HepG2 (cell line): ENCODE results near the gene MVP. TPM values are rescaled to one million over a fixed set of nuclear protein-coding genes. Genes with fewer than 3 reads are reported as not detected.
A peak's percentile ranks its signal among the peaks of the same experiment; 100 is the strongest.

Experiments used
- ARNTL ChIP-seq: sonication (generic); formaldehyde crosslinking; IDR thresholded peaks from 2 replicates; pipeline ENCODE4 v1.4.0; 2020; ENCODE audit warnings: mild to moderate bottlenecking, missing genetic modification reagents
- BRCA1 ChIP-seq: sonication (generic); formaldehyde crosslinking; IDR thresholded peaks from 2 replicates; pipeline ENCODE4 v1.4.0; 2020; ENCODE audit warnings: missing genetic modification reagents
- FOXO1 ChIP-seq: sonication (generic); formaldehyde crosslinking; IDR thresholded peaks from 2 replicates; pipeline ENCODE4 v1.4.0; 2020; ENCODE audit warnings: missing genetic modification reagents
- HCFC1 ChIP-seq: fragments of 150-350 bp; IDR thresholded peaks from 2 replicates; pipeline ENCODE4 v1.6.1; 2014; ENCODE audit warnings: low read depth, low read length
- HDAC6 ChIP-seq: fragments of 200-600 bp; sonication (generic); IDR thresholded peaks from 2 replicates; pipeline ENCODE4 v1.7.0; 2017; ENCODE audit warnings: mild to moderate bottlenecking, antibody characterized with exemption, low read length, low read depth
- KDM3A ChIP-seq: IDR thresholded peaks from 2 replicates; pipeline ENCODE4 v1.6.1; 2018; ENCODE audit warnings: low read depth, missing compliant biosample characterization
- KDM6A ChIP-seq: IDR thresholded peaks from 2 replicates; pipeline ENCODE4 v1.6.1; 2016; ENCODE audit warnings: low read depth
- KLF11 ChIP-seq: IDR thresholded peaks from 2 replicates; pipeline ENCODE4 v1.6.1; 2016; ENCODE audit warnings: missing compliant biosample characterization
- MAF1 ChIP-seq: sonication (generic); formaldehyde crosslinking; IDR thresholded peaks from 2 replicates; pipeline ENCODE4 v1.5.0; 2020; ENCODE audit warnings: missing genetic modification reagents, borderline replicate concordance
- MAFG ChIP-seq: sonication (generic); formaldehyde crosslinking; IDR thresholded peaks from 2 replicates; pipeline ENCODE4 v1.5.1; 2020; ENCODE audit warnings: mild to moderate bottlenecking, missing genetic modification reagents
- MYC ChIP-seq: sonication (generic); formaldehyde crosslinking; IDR thresholded peaks from 2 replicates; pipeline ENCODE4 v1.9.0; 2021; ENCODE audit warnings: missing genetic modification reagents, borderline replicate concordance
- NFIB ChIP-seq: sonication (generic); formaldehyde crosslinking; IDR thresholded peaks from 2 replicates; pipeline ENCODE4 v1.9.0; 2021; ENCODE audit warnings: missing genetic modification reagents, mild to moderate bottlenecking, borderline replicate concordance
- NR2F1 ChIP-seq, 2 experiments: fragments of 450-650 bp in 1 of 2; formaldehyde crosslinking in 1 of 2; IDR thresholded peaks; 2 replicates each; pipeline versions ENCODE4 v1.5.0 to v1.6.1; 2016 to 2020; ENCODE audit warnings: mild to moderate bottlenecking in 1 of 2, missing compliant biosample characterization in 1 of 2, missing genetic modification reagents in 1 of 2, moderate library complexity in 1 of 2
- PAWR ChIP-seq: sonication (generic); formaldehyde crosslinking; IDR thresholded peaks from 2 replicates; pipeline ENCODE4 v1.4.0; 2020; ENCODE audit warnings: missing genetic modification reagents, mild to moderate bottlenecking, borderline replicate concordance
- RAD21 ChIP-seq: fragments of 450-650 bp; formaldehyde crosslinking; IDR thresholded peaks from 2 replicates; pipeline ENCODE4 v1.5.0; 2020; ENCODE audit warnings: mild to moderate bottlenecking
- SMARCC2 ChIP-seq: fragments of 450-650 bp; IDR thresholded peaks from 2 replicates; pipeline ENCODE4 v1.6.1; 2017; ENCODE audit warnings: antibody characterized with exemption, mild to moderate bottlenecking
- TCF7L2 ChIP-seq: IDR thresholded peaks from 2 replicates; pipeline ENCODE4 v1.6.1; 2011; ENCODE audit warnings: mild to moderate bottlenecking, low read depth, low read length, moderate library complexity
- TEAD2 ChIP-seq: sonication (generic); formaldehyde crosslinking; IDR thresholded peaks from 2 replicates; pipeline ENCODE4 v1.9.0; 2021; ENCODE audit warnings: missing genetic modification reagents
- TFE3 ChIP-seq: IDR thresholded peaks from 2 replicates; pipeline ENCODE4 v1.6.1; 2016
- ZBTB25 ChIP-seq: IDR thresholded peaks from 2 replicates; pipeline ENCODE4 v1.6.1; 2018; ENCODE audit warnings: missing genetic modification reagents
- ZNF121 ChIP-seq: sonication (generic); formaldehyde crosslinking; IDR thresholded peaks from 2 replicates; pipeline ENCODE4 v1.5.0; 2020; ENCODE audit warnings: mild to moderate bottlenecking, missing genetic modification reagents
- ZNF24 ChIP-seq: fragments of 450-650 bp; IDR thresholded peaks from 2 replicates; pipeline ENCODE4 v1.6.1; 2017; ENCODE audit warnings: antibody characterized with exemption, mild to moderate bottlenecking
- ZNF382 ChIP-seq: sonication (generic); formaldehyde crosslinking; IDR thresholded peaks from 2 replicates; pipeline ENCODE4 v1.5.0; 2020; ENCODE audit warnings: missing genetic modification reagents, mild to moderate bottlenecking, borderline replicate concordance
- ZNF552 ChIP-seq: sonication (generic); formaldehyde crosslinking; IDR thresholded peaks from 2 replicates; pipeline ENCODE4 v1.9.0; 2022; ENCODE audit warnings: missing genetic modification reagents, mild to moderate bottlenecking, borderline replicate concordance
- ZNF614 ChIP-seq: IDR thresholded peaks from 2 replicates; pipeline ENCODE4 v1.6.1; 2018; ENCODE audit warnings: missing biosample characterization, missing genetic modification reagents, inconsistent platforms, borderline replicate concordance
- ZNF775 ChIP-seq: sonication (generic); formaldehyde crosslinking; IDR thresholded peaks from 2 replicates; pipeline ENCODE4 v1.4.0; 2020; ENCODE audit warnings: missing genetic modification reagents, mild to moderate bottlenecking, moderate library complexity, borderline replicate concordance
- ZNF782 ChIP-seq: sonication (generic); formaldehyde crosslinking; IDR thresholded peaks from 2 replicates; pipeline ENCODE4 v1.4.0; 2020; ENCODE audit warnings: missing genetic modification reagents, mild to moderate bottlenecking, borderline replicate concordance
- ZSCAN22 ChIP-seq: sonication (generic); formaldehyde crosslinking; IDR thresholded peaks from 2 replicates; pipeline ENCODE4 v1.4.0; 2020; ENCODE audit warnings: mild to moderate bottlenecking, missing genetic modification reagents
- polyA plus RNA-seq, 8 experiments: library from polyadenylated mRNA; depleted of rRNA in 3 of 8; stranded (reverse) in 7 of 8; unstranded in 1 of 8; fragments of >200 nt; fragmentation: Illumina TruSeq in 4 of 8; extraction: Trizol in 4 of 8; gene quantifications; 2 replicates each; pipeline versions ENCODE4 v1.2.1 to v1.2.3, GENCODE V29; 2011 to 2016; ENCODE audit warnings: low read depth in 4 of 8, missing spikeins in 1 of 8, mixed read lengths in 1 of 8; ENCODE audit not compliant: insufficient read depth in 1 of 8
- total RNA-seq, 5 experiments: library from RNA; depleted of rRNA; stranded (reverse); fragments of >200 nt; fragmentation: Illumina TruSeq; extraction: Trizol; gene quantifications; 2 replicates each; pipeline ENCODE4 v1.2.3, GENCODE V29; 2016; ENCODE audit warnings: low read depth in 1 of 5
- TF ChIP-seq, protein P1 (sequence below): sonication (generic); formaldehyde crosslinking; IDR thresholded peaks from 2 replicates; pipeline ENCODE4 v1.8.1; 2023; ENCODE audit warnings: mild to moderate bottlenecking, missing genetic modification reagents, borderline replicate concordance
- TF ChIP-seq, protein P2 (sequence below): IDR thresholded peaks from 2 replicates; pipeline ENCODE4 v1.6.1; 2016; ENCODE audit warnings: low read depth, borderline replicate concordance

Gene MVP
- total and polyA plus RNA-seq, 2 of the 13 experiments (the other 11 are each of a cell fraction or from before 2014, with no cell fraction given): 22.9 to 43.5 TPM

DNA sequence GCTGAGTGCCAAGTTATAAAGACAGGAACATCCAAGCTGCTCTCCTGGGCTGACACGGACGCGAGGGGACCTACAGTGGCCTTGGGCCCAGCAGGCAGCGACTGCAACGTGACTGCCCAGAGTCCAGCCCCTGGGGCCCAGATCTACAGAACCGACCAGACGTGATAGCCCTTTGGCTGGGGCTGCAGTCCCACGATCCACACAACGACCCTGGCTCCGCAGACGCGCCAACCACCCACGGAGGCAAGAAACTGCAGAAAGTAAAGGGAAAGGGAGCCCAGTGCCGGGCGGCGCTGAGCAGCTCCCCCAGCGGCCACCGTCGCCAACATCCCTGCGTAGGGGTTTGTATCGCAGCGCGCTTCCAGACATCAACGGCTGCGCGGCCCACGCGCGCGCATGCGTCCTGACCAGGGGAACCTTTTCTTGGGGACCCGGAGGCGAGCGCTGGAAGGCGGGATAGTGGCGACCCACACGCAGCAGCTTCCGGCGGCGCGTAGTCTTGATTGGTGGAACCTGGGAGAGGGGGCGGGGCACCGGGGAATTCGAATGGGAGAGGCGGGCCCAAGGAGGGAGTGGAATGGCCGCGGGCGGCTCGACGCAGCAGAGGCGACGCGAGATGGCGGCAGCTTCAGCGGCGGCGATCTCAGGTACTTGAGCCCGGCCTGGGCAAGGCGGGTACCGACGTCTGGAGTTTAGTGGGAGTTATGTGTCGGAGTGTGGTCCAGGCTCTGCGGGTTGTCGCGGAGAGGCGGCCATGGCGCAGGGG, 29.9 kb upstream of the MVP start, which contains the start of gene KIF22 (continued):
- TF ChIP-seq ZNF382 (CRISPR knock-in tag): no peak
- no peak; the same call in 1 of the 2 replicates for TF ChIP-seq BRCA1 (CRISPR knock-in tag)
- TF ChIP-seq, protein P1, sequence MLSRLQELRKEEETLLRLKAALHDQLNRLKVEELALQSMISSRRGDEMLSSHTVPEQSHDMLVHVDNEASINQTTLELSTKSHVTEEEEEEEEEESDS (CRISPR knock-in tag): no peak
- no peak for TF ChIP-seq ZNF24
- TF ChIP-seq ZNF552 (CRISPR knock-in tag): peak; percentile 27; the same call in 1 of the 2 replicates
- no peak for TF ChIP-seq NFIB
- TF ChIP-seq KDM6A (CRISPR knock-in tag): no peak
- TF ChIP-seq ARNTL (CRISPR knock-in tag): peak; percentile 82
- peak; percentile 93 for TF ChIP-seq RAD21 (CRISPR knock-in tag)
- TF ChIP-seq ZBTB25 (CRISPR knock-in tag): peak; percentile 78
- TF ChIP-seq TEAD2 (CRISPR knock-in tag): no peak
- no peak; the same call in 1 of the 2 replicates for TF ChIP-seq ZNF775 (CRISPR knock-in tag)
- no peak for TF ChIP-seq SMARCC2
- peak; percentile 70 for TF ChIP-seq HCFC1
- TF ChIP-seq ZSCAN22: no peak
- TF ChIP-seq KDM3A (CRISPR knock-in tag): peak; percentile 70; the same call in 1 of the 2 replicates
- TF ChIP-seq TCF7L2: no peak
- TF ChIP-seq ZNF121: peak; percentile 67; the same call in 1 of the 2 replicates
- TF ChIP-seq KLF11: no peak; the same call in 1 of the 2 replicates
- no peak for TF ChIP-seq MAFG (CRISPR knock-in tag)
- TF ChIP-seq ZNF614 (CRISPR knock-in tag): peak; percentile 96
- TF ChIP-seq HDAC6: no peak
- no peak; the same call in 1 of the 2 replicates for TF ChIP-seq ZNF782
- TF ChIP-seq, protein P2, sequence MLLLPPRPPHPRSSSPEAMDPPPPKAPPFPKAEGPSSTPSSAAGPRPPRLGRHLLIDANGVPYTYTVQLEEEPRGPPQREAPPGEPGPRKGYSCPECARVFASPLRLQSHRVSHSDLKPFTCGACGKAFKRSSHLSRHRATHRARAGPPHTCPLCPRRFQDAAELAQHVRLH: peak; percentile 95; the same call in 1 of the 2 replicates
- peak; percentile 59 for TF ChIP-seq TFE3
- TF ChIP-seq PAWR (CRISPR knock-in tag): peak; percentile 87; the same call in 1 of the 2 replicates
- TF ChIP-seq MAF1 (CRISPR knock-in tag): peak; percentile 90
- 0 out of 2 replicates have a peak, but pooled peaks have one; percentile 60 for TF ChIP-seq FOXO1 (CRISPR knock-in tag)
- peak; percentile 89 for TF ChIP-seq MYC (CRISPR knock-in tag)
- TF ChIP-seq NR2F1 (CRISPR knock-in tag; IDR thresholded peaks at IDR 0.05): no peak
